H1 (cell line): ENCODE results near the gene VARS2. TPM values are rescaled to one million over a fixed set of nuclear protein-coding genes. Genes with fewer than 3 reads are reported as not detected.

Experiments used
- CTCF ChIA-PET: fragments of 300-600 bp; sonication (Branson Sonifier 250); formaldehyde crosslinking; loops from one replicate; lab custom pipeline; 2021; ENCODE audit not compliant: partially characterized antibody; lab: Charles Lee
- POLR2A ChIA-PET: fragments of 300-600 bp; sonication (Branson Sonifier 250); formaldehyde crosslinking; loops from one replicate; lab custom pipeline; 2021; ENCODE audit warnings: inconsistent platforms; ENCODE audit not compliant: partially characterized antibody; lab: Charles Lee
- DNase-seq, 2 experiments: peaks; one replicate each; pipeline versions ENCODE4 v3.0.0 to v3.0.0-alpha.2; 2010 to 2022; ENCODE audit warnings: low spot score in 2 of 2, low read depth in 1 of 2, mixed read lengths in 1 of 2
- FAIRE-seq: peaks from 2 replicates; lab custom pipeline; 2011; peaks lifted over from hg19 to GRCh38; lab: Jason Lieb, UNC
- H2AFZ ChIP-seq: 2 replicates; pipeline ENCODE4 v1.8.1; 2012; ENCODE audit warnings: low read length, inconsistent platforms
- H2AK5ac ChIP-seq: 2 replicates; pipeline ENCODE4 v1.6.1; 2013; ENCODE audit warnings: low read depth, low read length
- H2BK120ac ChIP-seq: replicated peaks from 2 replicates; pipeline ENCODE3; 2013; ENCODE audit warnings: low read depth, low read length, inconsistent platforms
- H2BK12ac ChIP-seq: 2 replicates; pipeline ENCODE4 v1.6.1; 2013; ENCODE audit warnings: low read depth, low read length
- H2BK15ac ChIP-seq: 2 replicates; pipeline ENCODE4 v1.6.1; 2013; ENCODE audit warnings: low read length
- H2BK20ac ChIP-seq: 2 replicates; pipeline ENCODE4 v1.6.1; 2013; ENCODE audit warnings: low read length
- H2BK5ac ChIP-seq: 2 replicates; pipeline ENCODE4 v1.6.1; 2013; ENCODE audit warnings: low read depth, low read length
- H3K14ac ChIP-seq: 2 replicates; pipeline ENCODE4 v1.6.1; 2013; ENCODE audit warnings: inconsistent platforms; ENCODE audit not compliant: insufficient read length
- H3K18ac ChIP-seq: 2 replicates; pipeline ENCODE4 v1.6.1; 2013; ENCODE audit warnings: low read length; ENCODE audit errors: extremely low read depth
- H3K23ac ChIP-seq: 2 replicates; pipeline ENCODE4 v1.6.1; 2013; ENCODE audit warnings: inconsistent platforms; ENCODE audit not compliant: insufficient read length
- H3K23me2 ChIP-seq: 2 replicates; pipeline ENCODE4 v1.6.1; 2013; ENCODE audit warnings: low read depth, low read length
- H3K27ac ChIP-seq: 2 replicates; pipeline ENCODE4 v1.6.1; 2011; ENCODE audit warnings: low read depth, low read length, inconsistent platforms
- H3K27me3 ChIP-seq, 4 experiments: replicated peaks in 1 of 4; 1 replicate in 1 of 4; 2 replicates in 3 of 4; pipeline versions ENCODE4 v1.6.1 to v1.8.1; 2011 to 2013; ENCODE audit warnings: low read length in 3 of 4, mild to moderate bottlenecking in 3 of 4, inconsistent platforms in 2 of 4, mixed read lengths in 2 of 4, moderate library complexity in 1 of 4; ENCODE audit not compliant: control insufficient read depth in 3 of 4, insufficient read depth in 3 of 4; ENCODE audit errors: extremely low read depth in 1 of 4
- H3K36me3 ChIP-seq, 4 experiments: 2 replicates each; pipeline versions ENCODE4 v1.6.1 to v1.8.1; 2011 to 2013; ENCODE audit warnings: mild to moderate bottlenecking in 4 of 4, low read length in 3 of 4, moderate library complexity in 2 of 4, control low read depth in 1 of 4, inconsistent platforms in 1 of 4; ENCODE audit not compliant: insufficient read depth in 4 of 4, control insufficient read depth in 2 of 4
- H3K4ac ChIP-seq: replicated peaks from 2 replicates; pipeline ENCODE3; 2013; ENCODE audit warnings: low read length, low read depth, mixed read lengths, inconsistent platforms; ENCODE audit not compliant: insufficient read length
- H3K4me1 ChIP-seq, 4 experiments: replicated peaks in 1 of 4; 1 replicate in 1 of 4; 2 replicates in 3 of 4; pipeline versions ENCODE4 v1.6.1 to v1.8.1; 2011 to 2013; ENCODE audit warnings: low read length in 3 of 4, inconsistent platforms in 2 of 4, mixed read lengths in 1 of 4; ENCODE audit not compliant: insufficient read depth in 4 of 4, control insufficient read depth in 3 of 4
- H3K4me2 ChIP-seq, 2 experiments: 2 replicates each; pipeline versions ENCODE4 v1.6.1 to v1.8.1; 2011 to 2013; ENCODE audit warnings: low read depth in 2 of 2, low read length in 2 of 2, control low read depth in 1 of 2, inconsistent platforms in 1 of 2, mild to moderate bottlenecking in 1 of 2; ENCODE audit not compliant: insufficient read depth in 1 of 2
- H3K4me3 ChIP-seq, 4 experiments: fragments of 200-600, 300-600 bp in 1 of 4; sonication (generic), shearing (Covaris generic), sonication (Bioruptor Twin) in 1 of 4; 2 replicates each; pipeline versions ENCODE4 v1.5.1 to v1.8.1; 2011 to 2016; ENCODE audit warnings: low read length in 4 of 4, low read depth in 3 of 4, control low read depth in 2 of 4, inconsistent platforms in 2 of 4, mild to moderate bottlenecking in 2 of 4, mixed read lengths in 1 of 4, moderate library complexity in 1 of 4; ENCODE audit not compliant: insufficient read depth in 2 of 4; ENCODE audit errors: extremely low read depth in 1 of 4
- H3K56ac ChIP-seq: replicated peaks from 2 replicates; pipeline ENCODE3; 2013; ENCODE audit warnings: low read depth, mild to moderate bottlenecking, mixed read lengths, low read length, inconsistent platforms; ENCODE audit not compliant: insufficient read length
- H3K79me1 ChIP-seq: 2 replicates; pipeline ENCODE4 v1.6.1; 2013; ENCODE audit warnings: low read depth, low read length, control low read depth
- H3K79me2 ChIP-seq, 2 experiments: 2 replicates each; pipeline versions ENCODE4 v1.6.1 to v1.8.1; 2012 to 2013; ENCODE audit warnings: low read length in 2 of 2, mild to moderate bottlenecking in 2 of 2, inconsistent platforms in 1 of 2; ENCODE audit not compliant: insufficient read depth in 2 of 2, control insufficient read depth in 1 of 2
- H3K9ac ChIP-seq, 4 experiments: replicated peaks in 1 of 4; 1 replicate in 1 of 4; 2 replicates in 3 of 4; pipeline versions ENCODE4 v1.6.1 to v1.8.1; 2011 to 2013; ENCODE audit warnings: low read depth in 3 of 4, low read length in 3 of 4, control low read depth in 2 of 4, mild to moderate bottlenecking in 2 of 4, moderate library complexity in 2 of 4, inconsistent platforms in 1 of 4; ENCODE audit errors: extremely low read depth in 1 of 4
- H3K9me3 ChIP-seq, 2 experiments: 2 replicates each; pipeline versions ENCODE4 v1.6.1 to v1.8.1; 2012 to 2013; ENCODE audit warnings: mild to moderate bottlenecking in 2 of 2, moderate library complexity in 2 of 2, control low read depth in 1 of 2, inconsistent platforms in 1 of 2, low read depth in 1 of 2, low read length in 1 of 2, mixed read lengths in 1 of 2; ENCODE audit not compliant: insufficient read depth in 2 of 2
- H4K20me1 ChIP-seq, 2 experiments: replicated peaks in 1 of 2; 2 replicates each; pipeline versions ENCODE3 to v1.8.1; 2011 to 2013; ENCODE audit warnings: inconsistent platforms in 2 of 2, low read length in 2 of 2, mild to moderate bottlenecking in 1 of 2; ENCODE audit not compliant: insufficient read depth in 2 of 2, control insufficient read depth in 1 of 2
- H4K5ac ChIP-seq: 2 replicates; pipeline ENCODE4 v1.6.1; 2013; ENCODE audit warnings: low read length, low read depth, mixed read lengths, inconsistent platforms; ENCODE audit not compliant: insufficient read length
- H4K8ac ChIP-seq: 2 replicates; pipeline ENCODE4 v1.8.0; 2013; ENCODE audit warnings: mild to moderate bottlenecking, moderate library complexity, low read length, inconsistent platforms; ENCODE audit not compliant: insufficient read depth; ENCODE audit errors: extremely low read depth
- H4K91ac ChIP-seq: replicated peaks from 2 replicates; pipeline ENCODE3; 2013; ENCODE audit warnings: low read length, mixed read lengths, inconsistent platforms; ENCODE audit not compliant: insufficient read length
- BACH1 ChIP-seq: IDR thresholded peaks from 2 replicates; pipeline ENCODE4 v1.6.1; 2012; ENCODE audit warnings: low read length, improper control_type of control experiment
- CBX5 ChIP-seq: fragments of 300-800, 300-1000 bp; sonication (generic); IDR thresholded peaks from 2 replicates; pipeline ENCODE4 v1.7.1; 2016; ENCODE audit warnings: antibody characterized with exemption, low read length, low read depth
- EZH2 ChIP-seq: fragments of 200-600 bp; sonication (generic); IDR thresholded peaks from 2 replicates; pipeline ENCODE4 v1.7.1; 2012; ENCODE audit warnings: low read depth, mild to moderate bottlenecking, moderate library complexity, low read length, inconsistent platforms; ENCODE audit not compliant: severe bottlenecking
- TAF7 ChIP-seq: optimal IDR thresholded peaks from 2 replicates; pipeline ENCODE3; 2011; ENCODE audit warnings: low read depth, mild to moderate bottlenecking, inconsistent platforms, low read length, moderate library complexity, borderline replicate concordance
- TBP ChIP-seq: IDR thresholded peaks from 2 replicates; pipeline ENCODE4 v1.6.1; 2011; ENCODE audit warnings: low read depth, low read length, improper control_type of control experiment
- TEAD4 ChIP-seq: IDR thresholded peaks from 2 replicates; pipeline ENCODE4 v1.6.1; 2012; ENCODE audit warnings: low read depth, low read length, inconsistent platforms, mixed read lengths
- WGBS, 2 experiments: shearing (Covaris generic) in 1 of 2; methylation state at CpG; one replicate each; pipeline versions ENCODE4 v1.1.6 to v1.1.7; 2013 to 2015; ENCODE audit warnings: low lambda C conversion rate in 2 of 2, mixed read lengths in 2 of 2, inconsistent platforms in 1 of 2, low coverage in 1 of 2, missing lambda C conversion rate in 1 of 2; ENCODE audit not compliant: insufficient replicate concordance in 2 of 2, insufficient coverage in 1 of 2, insufficient read length in 1 of 2; ENCODE audit errors: extremely low coverage in 1 of 2, missing lambda C conversion rate in 1 of 2; 5-methylcytosine and 5-hydroxymethylcytosine counted together
- polyA plus RNA-seq, 7 experiments: library from polyadenylated mRNA; depleted of rRNA in 3 of 7; stranded (reverse) in 5 of 7; unstranded in 2 of 7; fragments of >200 nt in 5 of 7; fragments of 200-250 nt in 2 of 7; gene quantifications; 1 replicate in 5 of 7; 2 replicates in 1 of 7; 4 replicates in 1 of 7; pipeline versions ENCODE4 v1.2.1 to v1.2.3, GENCODE V29; 2011 to 2013; ENCODE audit warnings: missing spikeins in 2 of 7, mixed read lengths in 2 of 7
- total RNA-seq: library from RNA; stranded (reverse); fragmentation: NEBNext Ultra II Directional; extraction: Animal tissue kit (Norgen Biotek cat#: 25700); gene quantifications from 2 replicates; pipeline ENCODE4 v1.2.1, GENCODE V29; 2021

VARS2 gene
- total and polyA plus RNA-seq, 2 of the 8 experiments (the other 6 are each of a cell fraction or from before 2014, with no cell fraction given): 26.8 to 47.7 TPM

DNA sequence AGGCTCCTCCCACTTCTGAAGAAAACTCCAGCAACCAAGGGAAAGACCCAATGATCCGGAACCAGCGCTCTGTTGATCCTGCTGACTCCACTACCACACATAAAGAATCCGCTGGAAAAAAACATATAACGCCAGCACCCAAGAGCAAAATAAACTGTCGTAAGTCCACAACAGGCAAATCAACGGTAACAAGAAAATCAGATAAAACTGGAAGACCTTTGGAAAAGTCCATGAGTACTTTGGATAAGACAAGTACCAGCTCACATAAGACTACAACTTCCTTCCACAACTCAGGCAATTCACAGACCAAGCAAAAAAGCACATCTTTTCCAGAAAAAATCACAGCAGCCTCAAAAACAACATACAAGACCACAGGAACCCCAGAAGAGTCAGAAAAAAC lies 34.8 kb downstream of the VARS2 start:
- no peak overlapping the region for H2BK20ac ChIP-seq

More for the DNA sequence above, 34.8 kb downstream of the VARS2 start:
- FAIRE-seq: no peak
- Histone ChIP-seq H4K91ac (no peak overlapping the region), H3K4ac (no peak overlapping the region), H3K27ac (no peak overlapping the region), H3K18ac (no peak overlapping the region), H2BK12ac (no peak overlapping the region), H2BK120ac (no peak overlapping the region), H3K79me2 (no peaks in the 10 kb centered on the region), H3K79me1 (no peaks in the 10 kb centered on the region), H3K9ac (no peak overlapping the region), H2AFZ (no peak overlapping the region), H3K23me2 (no peaks in the 10 kb centered on the region; the same call in 1 of the 2 replicates), H4K20me1 (no peaks in the 10 kb centered on the region), H3K4me1 (peaks cover 0 to 3% (median 0%) of the 10 kb centered on the region in 4 experiments; a peak in 1 of 7 replicates), H3K4me2 (no peak overlapping the region), H4K8ac (no peak overlapping the region), H4K5ac (no peak overlapping the region), H3K27me3 (peaks cover 0 to 3% (median 0%) of the 10 kb centered on the region in 4 experiments; a peak in 1 of 7 replicates), H2BK15ac (no peak overlapping the region), H3K56ac (no peak overlapping the region), H3K23ac (no peak overlapping the region), H3K14ac (no peak overlapping the region), H3K36me3 (no peaks in the 10 kb centered on the region), H2BK5ac (no peak overlapping the region), H2AK5ac (no peak overlapping the region), H3K9me3 (no peaks in the 10 kb centered on the region), H3K4me3 (no peak overlapping the region)
- TF ChIP-seq TEAD4 (no peak), TBP (no peak), BACH1 (no peak), EZH2 (no peak), CBX5 (no peak), TAF7 (no peak)
- CTCF ChIA-PET: no interaction called here
- DNase-seq: no peak
- WGBS, 2 experiments: 96% methylated on average over 6 of the region's 6 CpGs; no CpG with 5 or more reads in 1 of the 2 experiments
- POLR2A ChIA-PET: interaction anchor here (0.5 kb wide), 1 partner anchor 239 kb away, joined by 3 read pairs; no protein-coding TSS in a partner anchor
